Breast epithelium (tissue), 3 donors: ENCODE data around the gene BEX1.

Experiments
- POLR2A ChIP-seq: fragments of 450-650 bp; IDR thresholded peaks from one replicate; pipeline ENCODE4 v1.6.1; 2016; ENCODE audit warnings: antibody characterized with exemption, mild to moderate bottlenecking, moderate library complexity
- POLR2AphosphoS5 ChIP-seq, 3 donors: sonication (generic); formaldehyde crosslinking; IDR thresholded peaks; one replicate each; pipeline ENCODE4 v1.6.1; 2017; ENCODE audit warnings: antibody characterized with exemption in 3 of 3
- TF ChIP-seq, protein P1 (sequence below), 3 donors: fragments of 450-650 bp; IDR thresholded peaks; one replicate each; pipeline ENCODE4 v1.5.1; 2016 to 2017; ENCODE audit warnings: antibody characterized with exemption in 3 of 3, mild to moderate bottlenecking in 3 of 3, moderate library complexity in 3 of 3

DNA sequence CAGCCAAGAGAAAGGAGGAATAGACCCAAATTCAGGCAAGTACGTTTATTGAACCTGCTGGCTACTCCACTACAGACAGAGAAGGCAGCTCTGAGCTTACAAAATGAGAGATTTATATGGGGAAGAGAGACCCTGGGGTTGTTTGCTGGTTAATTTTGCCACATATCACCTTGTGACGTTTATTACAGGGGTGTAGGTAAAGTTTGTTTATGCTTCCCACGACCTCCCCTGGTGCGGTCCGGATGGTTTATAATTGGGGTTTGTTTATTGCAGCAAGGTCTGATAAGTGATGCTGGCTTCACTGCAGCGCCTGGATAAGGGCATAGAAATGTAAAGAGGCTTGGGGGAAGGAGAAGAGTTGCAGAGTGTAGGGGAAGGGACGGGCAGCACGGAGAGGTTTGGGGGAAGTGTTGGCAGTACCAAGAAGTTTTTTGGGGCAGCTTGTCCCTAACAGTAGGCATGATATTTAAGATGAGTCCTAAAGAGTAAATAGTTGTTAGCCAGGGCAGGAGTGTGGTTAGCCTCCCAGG is 12.6 kb downstream of the BEX1 start:
- TF ChIP-seq POLR2A, result no peak
- TF ChIP-seq, protein P1, sequence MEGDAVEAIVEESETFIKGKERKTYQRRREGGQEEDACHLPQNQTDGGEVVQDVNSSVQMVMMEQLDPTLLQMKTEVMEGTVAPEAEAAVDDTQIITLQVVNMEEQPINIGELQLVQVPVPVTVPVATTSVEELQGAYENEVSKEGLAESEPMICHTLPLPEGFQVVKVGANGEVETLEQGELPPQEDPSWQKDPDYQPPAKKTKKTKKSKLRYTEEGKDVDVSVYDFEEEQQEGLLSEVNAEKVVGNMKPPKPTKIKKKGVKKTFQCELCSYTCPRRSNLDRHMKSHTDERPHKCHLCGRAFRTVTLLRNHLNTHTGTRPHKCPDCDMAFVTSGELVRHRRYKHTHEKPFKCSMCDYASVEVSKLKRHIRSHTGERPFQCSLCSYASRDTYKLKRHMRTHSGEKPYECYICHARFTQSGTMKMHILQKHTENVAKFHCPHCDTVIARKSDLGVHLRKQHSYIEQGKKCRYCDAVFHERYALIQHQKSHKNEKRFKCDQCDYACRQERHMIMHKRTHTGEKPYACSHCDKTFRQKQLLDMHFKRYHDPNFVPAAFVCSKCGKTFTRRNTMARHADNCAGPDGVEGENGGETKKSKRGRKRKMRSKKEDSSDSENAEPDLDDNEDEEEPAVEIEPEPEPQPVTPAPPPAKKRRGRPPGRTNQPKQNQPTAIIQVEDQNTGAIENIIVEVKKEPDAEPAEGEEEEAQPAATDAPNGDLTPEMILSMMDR (IDR thresholded peaks at IDR 0.05), result no peak
- no peak for TF ChIP-seq POLR2AphosphoS5 (IDR thresholded peaks at IDR 0.05)
